DMS114 treated with DMSO at 0.1 percent for 48 hours (cell line): ENCODE results near the gene C1QTNF5.

Source experiments
- DNase-seq: peaks from one replicate; lab custom pipeline; 2025; ENCODE audit not compliant: unreplicated experiment; lab: John Stamatoyannopoulos, UW

C1QTNF5 gene

DNA sequence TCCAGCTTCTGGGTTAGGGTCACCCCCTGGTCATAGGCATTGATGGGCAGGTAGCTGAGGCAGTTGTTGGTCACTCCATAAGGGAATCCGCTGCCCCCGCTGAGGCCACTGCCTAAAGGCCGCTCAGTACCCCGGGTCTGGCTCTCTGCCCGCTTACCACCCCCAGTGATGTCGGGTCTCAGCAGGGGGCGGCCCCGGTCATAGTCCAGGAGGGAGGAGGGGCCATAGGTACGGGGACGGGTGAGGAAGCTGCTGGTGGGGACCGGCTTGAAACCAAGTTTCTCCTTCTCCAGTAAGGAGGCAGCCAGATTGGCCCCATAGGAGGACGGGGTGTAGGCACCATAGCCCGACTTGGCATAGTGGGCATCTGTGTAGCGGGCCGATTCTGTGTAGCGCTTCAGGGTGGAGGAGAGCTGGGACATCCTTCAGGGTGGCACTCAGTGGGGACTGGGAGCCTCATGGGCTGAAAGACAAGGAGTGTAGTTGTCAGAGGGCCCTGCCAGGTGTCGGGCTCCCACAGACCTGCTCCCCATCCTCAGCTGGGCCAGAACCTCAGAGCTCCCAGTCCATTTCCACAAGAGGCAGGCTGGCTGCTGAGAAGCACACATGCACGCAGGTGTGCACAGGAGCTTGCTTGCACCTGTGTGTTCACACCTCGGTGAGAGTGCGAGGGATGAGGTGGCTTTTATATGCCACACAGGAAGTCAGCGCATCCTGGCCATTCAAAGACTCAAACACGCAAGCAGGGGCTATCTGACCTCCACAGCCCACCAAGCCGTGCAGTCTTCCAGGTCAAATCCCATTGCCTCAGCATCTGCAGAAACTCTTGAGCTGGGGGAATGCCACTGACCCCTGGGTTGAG lies 32.6 kb upstream of the C1QTNF5 start:
- DNase-seq: no peak

DNA sequence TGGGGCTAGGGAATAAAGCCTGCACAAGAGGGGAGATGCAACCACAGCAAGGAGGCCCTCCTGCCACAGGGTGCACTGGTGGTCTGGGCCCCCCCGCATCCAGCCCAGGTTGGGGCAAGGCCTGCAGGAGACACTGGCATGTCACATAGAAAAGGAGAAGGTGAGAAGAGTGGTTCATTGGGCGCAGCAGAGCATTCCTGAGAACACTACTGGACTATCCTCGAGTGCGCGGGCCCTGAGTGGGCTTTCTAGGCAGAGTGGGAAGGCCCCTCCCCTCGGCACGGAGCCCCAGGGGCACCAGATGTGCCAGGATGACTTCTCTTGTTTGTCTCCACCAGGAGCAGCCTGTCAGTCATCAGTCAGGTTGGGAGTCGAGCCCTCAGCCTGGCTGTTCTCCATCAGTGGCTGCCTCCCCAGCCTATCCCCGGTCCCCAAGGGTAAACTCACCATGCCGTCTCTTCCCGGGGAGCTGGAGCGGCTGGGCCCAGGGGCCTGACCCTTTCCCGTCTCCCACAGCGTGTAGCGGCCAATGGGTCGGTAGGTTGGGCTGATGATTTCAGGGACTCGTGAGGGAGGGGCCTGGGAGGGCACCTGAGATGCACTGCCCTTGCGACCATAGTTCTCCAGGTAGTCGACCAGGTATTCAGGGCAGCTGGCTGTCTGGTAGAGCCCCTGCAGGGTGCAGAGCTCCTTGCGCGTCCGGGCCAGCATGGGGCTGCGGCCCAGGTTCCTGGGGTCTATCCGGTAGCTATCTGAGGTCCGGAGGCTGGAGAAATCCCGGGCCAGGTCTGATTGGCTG lies 31.8 kb upstream of the C1QTNF5 start:
- no peak for DNase-seq

DNA sequence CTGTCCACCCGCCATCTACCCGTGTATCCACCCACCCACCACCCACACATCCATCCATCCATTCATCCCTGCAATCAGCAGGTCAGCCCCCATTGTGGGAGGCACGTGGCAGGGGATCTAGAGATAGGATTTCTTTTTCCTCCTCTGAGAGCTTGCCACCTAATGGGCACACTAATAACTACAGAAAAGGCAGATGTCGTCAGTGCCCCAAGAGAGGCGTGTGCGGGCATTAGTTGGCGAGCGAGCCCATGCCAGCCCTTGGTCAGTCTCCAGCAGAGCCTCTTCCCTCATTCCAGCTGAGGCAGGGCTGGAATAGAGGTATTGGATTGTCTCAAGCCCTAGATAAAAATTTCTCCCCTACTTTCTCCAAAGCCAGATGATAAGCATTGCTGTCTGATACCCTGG lies 31.1 kb upstream of the C1QTNF5 start:
- no peak for DNase-seq

GRCh38 chr11:119371067-119371601 lies 30.5 kb upstream of the C1QTNF5 start:
- DNase-seq: no peak

GRCh38 chr11:119370486-119371046 lies 29.9 kb upstream of the C1QTNF5 start:
- no peak for DNase-seq

GRCh38 chr11:119369132-119369925 lies 28.6 kb upstream of the C1QTNF5 start:
- DNase-seq: no peak

DNA sequence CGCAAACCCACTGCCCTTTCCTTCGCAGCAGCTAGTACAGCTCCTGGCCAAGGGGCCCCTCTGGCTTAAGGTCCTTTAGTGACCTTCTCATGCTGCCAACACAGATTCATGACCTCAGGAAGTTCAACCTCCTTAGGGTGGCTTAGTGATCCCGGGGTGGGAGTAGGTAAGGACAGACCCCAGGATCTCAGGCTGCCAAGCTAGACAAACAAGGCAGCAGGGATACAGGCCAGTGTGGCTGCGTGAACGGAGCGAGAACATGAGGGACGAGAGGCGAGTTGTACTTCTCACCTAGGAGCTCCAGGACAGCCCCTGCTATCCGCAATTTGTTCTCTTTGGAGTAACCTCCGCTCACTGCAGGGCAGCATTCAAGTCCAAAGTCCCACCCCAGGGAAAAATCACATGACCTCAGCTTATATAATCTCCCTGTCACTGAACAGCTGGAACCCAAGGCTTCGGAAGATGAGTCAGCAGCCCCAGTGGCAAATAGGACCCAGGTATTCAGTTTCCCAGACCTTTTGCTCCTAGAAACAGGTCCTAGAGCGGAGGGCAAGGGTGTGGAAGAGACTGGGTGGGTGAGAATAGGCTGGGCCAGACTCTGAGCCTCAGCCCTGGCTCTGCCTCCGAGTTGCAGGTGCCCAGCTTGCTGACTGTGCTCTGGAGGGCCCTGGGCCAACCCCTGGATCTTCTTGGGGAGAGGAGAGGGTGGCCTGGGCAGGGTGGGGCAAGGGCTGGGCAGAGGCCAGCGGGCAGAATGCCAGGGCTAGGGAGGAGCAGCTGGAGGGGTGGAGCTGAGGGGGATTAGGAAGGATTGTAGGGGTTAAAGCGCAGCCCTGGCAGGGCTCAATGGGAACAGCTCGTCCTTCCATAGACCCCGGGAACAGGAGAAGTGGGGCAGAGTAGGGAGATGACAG lies 27.7 kb upstream of the C1QTNF5 start:
- DNase-seq: no peak

DNA sequence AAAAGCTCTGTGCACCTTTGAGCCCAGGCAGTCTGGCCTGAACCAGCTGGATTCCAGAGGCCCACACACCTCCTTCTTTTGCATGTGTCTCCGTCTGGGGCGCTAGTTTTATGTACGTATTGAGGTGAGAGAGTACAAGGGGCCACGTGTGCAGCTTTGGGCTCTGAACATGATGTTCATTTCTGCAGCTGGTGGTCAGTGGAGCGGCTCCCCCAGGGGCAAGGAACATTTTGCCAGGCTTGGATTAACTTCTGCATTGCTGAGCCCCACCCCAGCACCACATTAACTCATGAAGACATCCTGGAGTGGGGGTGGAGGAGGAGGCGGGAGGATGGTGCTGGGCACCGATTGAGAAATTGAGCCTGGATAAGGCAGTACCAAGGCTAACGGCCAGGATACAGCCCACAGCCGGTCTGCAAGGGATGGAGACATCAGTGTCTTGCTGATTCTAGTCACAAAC lies 27.0 kb upstream of the C1QTNF5 start:
- DNase-seq: no peak

DNA sequence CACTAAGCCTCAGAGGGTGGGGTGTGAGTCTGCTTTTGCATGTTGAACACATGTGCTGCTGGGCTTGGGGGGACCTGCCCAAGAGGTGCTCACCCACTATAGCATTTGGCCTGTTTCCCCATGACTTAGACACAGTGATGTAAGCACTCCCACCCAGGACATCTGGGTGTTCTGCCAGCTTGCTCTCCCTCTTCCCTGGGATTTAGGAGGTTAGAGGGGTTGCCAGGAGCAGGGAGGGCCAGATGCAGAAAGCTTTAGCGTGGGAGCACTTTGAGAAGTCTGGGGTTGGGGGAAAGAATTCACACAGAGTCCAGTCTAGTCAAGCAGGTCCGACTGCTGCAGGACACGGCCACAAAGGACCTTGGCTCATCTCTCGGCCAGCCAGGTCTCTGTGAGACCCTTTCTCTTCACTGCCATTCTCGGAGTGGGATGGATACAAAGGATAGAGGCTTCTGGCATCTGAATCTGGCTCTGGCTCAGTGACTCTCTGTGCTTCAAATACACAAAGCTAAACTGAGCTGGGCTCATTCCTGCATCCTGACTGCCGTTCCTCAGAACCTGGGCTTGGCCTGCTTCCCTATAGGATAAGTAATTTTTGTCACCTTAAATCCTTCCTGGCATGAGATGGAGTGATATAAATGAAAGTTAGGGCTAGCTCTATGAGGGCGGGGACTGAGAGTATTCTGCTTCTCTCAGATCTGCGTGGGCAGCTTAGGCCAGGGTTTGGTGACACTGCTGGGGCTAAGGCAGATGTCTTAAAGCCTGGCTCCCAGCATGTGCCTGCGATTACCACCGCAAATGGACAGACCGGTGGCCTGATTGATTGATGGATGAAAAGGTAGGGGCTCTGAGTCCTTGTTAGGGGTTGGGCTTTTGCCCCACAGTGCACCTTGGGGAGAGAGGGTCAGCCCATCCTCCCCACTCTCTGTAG lies 26.3 kb upstream of the C1QTNF5 start:
- DNase-seq: no peak

- no peak for DNase-seq
These were observed 24.4 kb upstream of the C1QTNF5 start for GRCh38 chr11:119365071-119365591.

GRCh38 chr11:119363851-119364590 lies 23.3 kb upstream of the C1QTNF5 start:
- DNase-seq: no peak

GRCh38 chr11:119363081-119363850 lies 22.6 kb upstream of the C1QTNF5 start:
- DNase-seq: no peak

- no peak for DNase-seq
These were observed 22.0 kb upstream of the C1QTNF5 start for GRCh38 chr11:119362741-119363080.

DNA sequence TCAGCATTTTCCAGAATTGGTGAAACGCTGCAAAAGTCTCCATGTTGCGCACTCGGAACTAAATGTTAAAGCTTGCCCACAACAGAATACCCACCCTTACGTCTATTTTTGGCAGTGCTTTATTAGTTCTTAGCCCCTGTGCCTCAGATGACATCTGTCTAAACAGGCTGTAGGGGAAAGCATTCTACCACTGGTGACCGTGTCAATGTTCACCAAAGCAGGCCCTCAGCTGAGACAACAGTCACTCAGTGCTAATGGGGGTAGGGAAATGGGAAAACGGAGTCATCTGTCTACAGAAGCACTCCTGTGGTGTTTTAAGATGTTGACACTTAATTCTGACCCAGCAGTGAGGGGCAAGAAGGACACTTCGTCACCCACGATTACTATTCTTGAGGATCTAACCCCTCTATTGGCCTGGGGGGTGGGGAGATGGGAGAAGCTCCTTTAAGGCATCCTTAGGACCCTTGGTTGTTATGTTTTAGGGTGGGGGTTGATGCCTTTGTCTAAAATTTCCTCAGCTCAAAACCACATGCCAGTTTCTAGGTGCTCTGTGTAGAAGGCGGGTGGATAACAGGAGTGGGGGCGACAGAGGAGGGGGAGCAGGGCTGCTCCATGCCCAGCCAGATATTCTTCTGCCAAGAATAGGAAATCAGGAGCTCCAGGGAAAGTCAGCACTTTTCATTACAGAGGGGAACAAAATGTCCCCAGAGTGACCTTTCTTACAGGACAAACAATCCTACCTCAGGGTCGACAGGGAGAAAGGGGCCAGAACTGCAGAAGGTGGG lies 21.4 kb upstream of the C1QTNF5 start:
- no peak for DNase-seq

GRCh38 chr11:119361056-119361787 lies 20.5 kb upstream of the C1QTNF5 start:
- no peak for DNase-seq
